ENCODE results near the gene HSPB6.

The HSPB6 gene

DNA sequence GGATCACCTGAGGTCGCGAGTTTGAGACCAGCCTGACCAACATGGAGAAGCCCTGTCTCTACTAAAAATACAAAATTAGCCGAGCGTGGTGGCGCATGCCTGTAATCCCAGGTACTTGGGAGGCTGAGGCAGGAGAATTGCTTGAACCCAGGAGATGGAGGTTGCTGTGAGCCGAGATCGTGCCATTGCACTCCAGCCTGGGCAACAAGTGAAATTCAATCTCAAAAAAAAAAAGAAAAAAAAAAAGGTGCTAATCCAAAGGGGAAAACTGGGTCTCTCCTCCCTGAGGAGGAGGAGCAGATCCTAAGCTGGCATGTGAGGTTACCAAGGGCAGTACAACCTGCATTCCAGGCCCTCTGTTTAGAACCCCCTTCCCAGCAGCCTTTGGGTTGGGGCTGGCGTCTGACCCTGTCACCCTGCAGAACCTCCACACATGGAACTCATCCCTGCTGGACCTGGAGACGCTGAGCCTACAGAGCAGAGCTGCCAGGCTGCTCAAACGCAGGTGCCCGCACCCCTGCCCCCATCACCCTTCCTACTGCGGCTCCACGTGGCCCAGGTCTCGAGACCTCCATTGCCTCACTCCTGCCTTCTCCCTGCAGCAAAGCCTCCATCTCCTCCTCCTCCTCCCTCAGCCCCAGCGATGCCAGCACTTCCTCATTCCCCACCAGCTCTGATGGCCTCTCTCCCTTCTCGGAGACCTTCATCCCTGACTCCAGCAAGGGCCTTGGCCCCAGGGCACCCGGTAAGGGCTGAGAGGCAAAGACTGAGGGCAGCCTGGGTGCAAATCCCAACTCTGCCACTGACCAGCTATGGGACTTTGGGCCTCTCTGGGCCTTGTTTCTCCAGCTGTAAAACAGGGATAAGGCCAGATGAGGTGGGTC lies 7.8 kb upstream of the HSPB6 start:
- no peak for DNase-seq

DNA sequence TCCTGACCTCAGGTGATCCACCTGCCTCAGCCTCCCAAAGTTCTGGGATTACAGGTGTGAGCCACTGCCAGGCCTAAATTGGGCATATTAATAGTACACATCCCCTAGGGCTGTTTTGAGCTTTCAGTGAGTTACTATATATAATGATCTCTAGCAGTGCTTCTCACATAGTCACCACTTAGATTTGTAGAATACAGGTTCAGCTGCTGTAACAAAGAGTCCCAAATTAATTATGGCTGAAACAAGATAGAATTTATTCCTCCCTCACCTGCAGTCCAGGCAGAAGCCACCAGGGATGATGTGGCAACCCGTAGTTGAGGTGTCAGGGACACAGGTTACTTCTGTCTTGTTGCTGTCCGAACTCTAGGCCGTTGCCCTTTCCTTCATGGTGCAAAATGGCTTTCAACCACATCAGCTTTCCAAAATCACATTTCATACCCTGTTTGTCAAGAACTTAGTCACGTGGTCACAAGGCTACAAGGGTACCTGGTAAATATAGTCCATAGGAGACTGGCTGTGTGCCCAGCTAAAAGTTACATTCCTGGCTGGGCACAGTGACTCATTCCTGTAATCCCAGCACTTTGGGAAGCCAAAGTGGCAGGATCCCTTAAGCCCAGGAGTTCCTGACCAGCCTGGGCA lies 4.0 kb upstream of the HSPB6 start:
- no peak for DNase-seq

DNA sequence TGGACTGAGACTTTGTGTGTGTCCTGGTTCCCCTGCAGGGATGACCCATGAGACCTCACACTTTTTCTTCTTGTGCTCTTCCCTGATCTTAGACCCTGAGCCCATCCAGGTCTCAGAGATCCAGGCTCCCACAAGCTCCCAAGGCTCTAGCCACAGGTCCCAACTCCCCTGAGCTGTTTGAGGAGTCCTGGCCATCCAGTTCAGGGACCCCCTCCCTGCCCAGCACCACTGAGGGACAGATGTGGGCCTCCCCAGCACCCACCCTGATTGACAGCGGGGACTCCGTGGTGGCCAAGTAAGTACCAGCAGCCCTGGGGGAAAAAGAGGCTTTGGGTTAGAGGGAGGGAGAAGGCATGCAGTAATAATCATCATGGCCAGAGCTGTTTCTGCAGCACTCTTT lies 2.9 kb upstream of the HSPB6 start:
- no peak for DNase-seq

DNA sequence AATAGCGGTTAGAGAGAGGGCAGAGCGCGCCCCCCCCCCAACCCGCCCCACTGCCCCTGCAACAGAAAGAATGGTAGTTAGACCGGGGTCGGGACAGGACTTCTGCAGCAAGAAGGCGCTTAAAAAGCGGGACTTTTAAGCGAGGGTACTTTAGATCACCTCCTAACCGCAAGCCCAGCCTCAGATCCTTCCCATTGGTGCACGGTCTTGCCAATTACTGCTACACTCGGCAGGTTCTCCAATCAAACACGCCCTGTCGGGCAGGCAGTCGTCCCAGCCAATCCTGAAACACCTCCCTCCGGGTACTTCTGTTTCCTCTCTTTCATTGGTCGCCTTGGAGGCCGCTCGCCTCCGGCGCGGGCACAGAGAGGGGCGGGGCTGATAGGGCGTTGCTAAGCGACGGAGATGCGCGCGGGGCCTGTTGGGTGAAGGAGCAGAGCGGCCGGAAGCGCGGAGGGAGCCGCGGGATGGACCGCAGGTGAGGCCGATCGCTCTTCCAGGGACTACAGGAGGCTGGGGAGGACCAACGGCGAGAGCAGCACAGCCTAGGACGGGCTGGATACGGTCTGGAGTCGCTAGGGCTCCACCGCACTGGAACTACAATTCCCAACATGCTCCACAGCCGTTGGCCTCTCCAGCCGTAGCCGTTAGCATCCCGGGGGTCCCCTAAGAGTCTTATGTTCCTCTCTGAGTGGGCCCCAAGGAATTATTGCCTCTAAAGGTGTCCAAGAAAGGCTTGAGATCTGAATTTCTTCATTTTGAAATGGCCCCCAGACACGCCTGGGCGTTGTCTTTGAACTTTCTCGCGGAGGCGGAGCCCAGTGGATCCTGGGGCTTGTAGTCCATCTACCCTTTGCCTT lies 1.1 kb upstream of the HSPB6 start, which contains the start of gene PROSER3:
TSS of gene PROSER3 (plus strand) at position 428 of the 860 bp plus-strand sequence. CDS start at position 468, 40 bp downstream.
- peak; percentile 98 for DNase-seq

DNA sequence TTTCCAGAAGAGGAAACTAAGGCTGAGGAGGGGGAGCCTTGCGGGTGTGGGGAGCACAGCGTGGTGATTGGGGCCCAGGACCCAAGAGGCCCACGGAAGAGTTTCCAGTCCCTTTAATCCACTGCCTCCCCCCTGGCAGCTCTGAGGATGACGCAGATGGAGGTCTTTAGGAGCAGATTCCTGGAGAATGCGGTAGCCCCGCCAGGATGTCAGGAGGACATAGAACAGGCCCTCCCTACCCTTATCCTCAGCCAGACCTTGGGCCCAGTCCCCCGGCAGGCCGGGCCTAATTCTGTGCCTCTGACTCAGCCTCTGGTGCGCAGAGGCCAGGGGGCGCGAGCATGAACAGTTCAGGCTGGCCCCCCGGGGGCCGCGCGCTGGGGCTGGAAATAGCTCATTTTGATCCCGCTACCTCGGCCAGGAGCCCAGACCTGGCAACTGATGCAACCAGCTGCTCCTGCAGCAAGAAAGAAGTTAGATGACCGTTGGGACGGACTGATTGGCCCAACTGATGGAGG lies 461 bp upstream of the HSPB6 start:
- DNase-seq, result no peak

DNA sequence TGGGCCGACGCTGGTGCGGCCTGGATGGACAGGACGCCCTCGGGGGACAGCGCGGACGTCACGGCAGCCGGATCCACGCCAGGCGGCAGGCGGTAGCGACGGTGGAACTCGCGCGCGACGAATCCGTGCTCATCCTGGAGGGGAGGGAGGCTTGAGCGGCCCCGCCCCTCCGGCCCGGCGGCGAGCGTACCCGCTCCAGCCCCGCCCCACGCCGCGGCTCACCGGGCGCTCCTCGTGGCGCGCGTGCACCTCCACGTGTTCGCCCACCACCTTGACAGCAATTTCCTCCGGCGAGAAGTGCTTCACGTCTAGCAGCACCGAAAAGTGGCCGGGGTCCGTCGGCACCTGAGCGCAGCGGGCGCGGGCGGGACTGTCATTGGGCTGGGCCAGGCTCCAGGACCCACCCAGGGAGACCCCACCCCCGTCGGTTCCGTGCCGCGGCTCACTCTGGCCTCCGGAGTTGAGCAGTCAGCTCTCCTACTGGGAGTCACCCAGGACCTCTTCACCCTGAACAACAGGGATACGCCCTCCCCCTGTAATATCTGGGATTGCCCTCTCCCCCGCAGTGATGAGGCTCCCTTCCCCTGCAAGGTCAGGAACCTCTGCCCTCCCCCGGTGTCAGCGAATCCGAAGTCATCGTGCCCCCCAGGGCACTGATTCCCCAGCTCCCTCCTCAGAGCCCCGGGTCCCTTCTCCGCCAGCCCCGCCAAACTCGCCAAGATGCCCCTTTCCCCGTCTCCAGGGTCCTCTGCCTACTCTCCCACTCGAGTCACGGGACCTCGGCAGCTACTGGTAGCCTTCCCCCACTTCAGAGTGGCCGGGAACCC lies 1.1 kb downstream of the HSPB6 start:
- DNase-seq, result peak; percentile 40

DNA sequence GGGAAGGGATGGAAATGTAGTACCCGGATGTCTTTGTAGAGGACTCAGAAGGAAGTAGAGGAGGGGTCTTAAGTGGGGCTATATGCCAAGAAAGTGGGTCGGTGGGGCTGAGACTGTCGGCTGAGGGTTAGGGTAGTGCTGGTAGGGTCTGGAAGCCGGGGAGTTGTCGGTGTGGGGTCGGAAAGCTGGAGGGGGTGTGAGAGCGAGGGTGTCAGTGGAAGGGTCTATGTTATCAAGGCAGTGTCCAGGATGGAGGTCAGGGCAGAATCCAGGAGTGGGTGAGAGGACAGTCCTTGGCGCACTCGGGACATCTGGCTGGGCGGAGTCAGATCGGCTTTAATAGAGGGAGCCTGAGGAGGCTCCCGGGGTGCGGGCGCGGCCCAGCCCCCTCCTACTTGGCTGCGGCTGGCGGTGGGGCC lies 1.7 kb downstream of the HSPB6 start:
- DNase-seq, result no peak

DNA sequence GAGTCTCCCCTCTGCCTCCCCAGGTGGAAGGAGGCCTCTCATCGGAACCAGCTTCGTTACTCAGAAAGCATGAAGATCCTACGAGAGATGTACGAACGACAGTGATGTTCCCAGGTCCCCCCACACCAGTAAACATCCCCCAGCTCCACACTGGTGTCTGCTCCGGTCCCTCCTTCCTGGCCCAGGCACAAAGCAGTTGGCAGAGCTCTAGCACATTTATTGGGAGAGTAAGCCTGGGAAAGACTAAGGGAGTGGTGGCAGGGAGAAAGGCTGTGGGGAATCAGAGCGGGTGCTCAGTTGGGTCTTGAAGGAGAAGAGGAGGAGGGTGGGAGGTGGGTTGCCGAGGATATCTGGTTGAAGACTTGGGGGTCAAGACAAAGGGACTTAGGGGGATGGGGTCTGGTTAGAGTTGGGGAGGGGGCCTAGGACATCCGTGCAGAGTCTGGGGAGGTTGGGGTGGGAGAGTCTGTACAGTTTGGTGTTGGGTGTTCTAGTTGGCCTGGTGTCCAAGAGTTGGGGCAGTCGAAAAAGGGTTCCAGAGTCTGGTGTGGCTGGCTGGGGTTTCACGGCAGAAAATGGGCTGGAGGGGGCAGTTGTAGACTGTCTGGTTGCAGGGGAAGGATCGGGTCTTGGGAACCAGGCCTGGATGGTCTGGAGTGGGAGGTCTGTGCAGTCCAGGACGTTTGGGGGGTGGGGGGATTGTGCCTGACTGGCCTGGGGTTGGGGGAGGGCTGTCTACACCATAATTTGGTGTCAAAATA lies 2.3 kb downstream of the HSPB6 start:
- no peak for DNase-seq

DNA sequence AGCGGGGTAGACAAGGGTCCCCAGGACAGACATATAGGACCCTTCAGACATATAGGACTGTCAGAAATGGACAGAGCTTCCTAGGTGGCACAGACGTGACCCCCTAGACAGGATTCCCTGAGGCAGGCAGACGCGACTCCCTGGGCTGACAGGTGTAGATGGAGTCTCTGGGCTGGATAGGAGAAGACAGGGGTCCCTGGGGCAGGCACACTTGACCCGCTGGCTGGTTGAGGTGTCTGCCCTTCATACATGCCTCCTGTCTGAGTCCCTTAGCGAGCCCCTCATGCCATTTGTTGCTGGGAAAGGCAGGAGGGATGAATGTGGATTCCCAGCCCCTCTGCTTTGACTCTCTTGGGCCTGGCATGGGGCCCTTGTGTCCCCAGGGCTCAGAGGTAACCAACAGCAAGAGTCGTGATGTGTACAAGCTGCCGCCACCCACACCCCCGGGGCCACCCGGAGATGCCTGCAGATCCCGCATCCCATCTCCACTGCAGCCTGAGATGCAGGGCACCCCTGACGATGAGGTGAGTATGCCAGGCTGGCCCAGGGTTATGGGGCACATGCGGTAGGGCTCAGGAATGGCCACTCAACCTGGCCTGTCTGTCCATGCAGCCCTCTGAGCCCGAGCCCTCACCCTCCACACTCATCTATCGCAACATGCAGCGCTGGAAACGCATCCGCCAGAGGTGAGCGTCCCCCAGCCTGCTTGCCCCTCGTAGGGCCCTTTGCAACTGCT lies 3.0 kb downstream of the HSPB6 start:
- no peak for DNase-seq

DNA sequence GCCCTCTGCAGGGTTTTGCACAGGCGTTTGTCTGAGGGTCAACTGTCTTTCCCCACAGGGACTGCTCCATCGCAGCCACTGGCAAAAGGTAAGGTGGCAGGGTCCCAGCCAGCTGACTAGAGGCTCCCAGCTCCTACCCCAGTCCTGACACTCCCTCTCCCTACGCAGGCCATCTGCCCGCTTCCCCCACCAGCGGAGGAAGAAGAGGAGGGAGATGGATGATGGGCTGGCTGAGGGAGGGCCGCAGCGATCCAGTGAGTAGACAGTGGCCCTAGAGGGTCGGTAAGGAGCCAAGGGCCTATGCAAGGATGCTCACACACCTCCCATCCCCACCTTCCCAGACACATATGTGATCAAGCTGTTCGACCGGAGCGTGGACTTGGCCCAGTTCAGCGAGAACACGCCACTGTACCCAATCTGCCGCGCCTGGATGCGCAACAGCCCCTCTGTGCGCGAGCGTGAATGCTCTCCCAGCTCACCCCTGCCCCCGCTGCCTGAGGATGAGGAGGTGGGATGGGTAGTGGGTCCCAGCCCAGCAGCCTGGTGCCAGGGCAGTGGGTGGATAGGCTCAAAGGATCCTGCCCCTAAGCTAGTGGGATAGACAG lies 4.0 kb downstream of the HSPB6 start:
- no peak for DNase-seq

DNA sequence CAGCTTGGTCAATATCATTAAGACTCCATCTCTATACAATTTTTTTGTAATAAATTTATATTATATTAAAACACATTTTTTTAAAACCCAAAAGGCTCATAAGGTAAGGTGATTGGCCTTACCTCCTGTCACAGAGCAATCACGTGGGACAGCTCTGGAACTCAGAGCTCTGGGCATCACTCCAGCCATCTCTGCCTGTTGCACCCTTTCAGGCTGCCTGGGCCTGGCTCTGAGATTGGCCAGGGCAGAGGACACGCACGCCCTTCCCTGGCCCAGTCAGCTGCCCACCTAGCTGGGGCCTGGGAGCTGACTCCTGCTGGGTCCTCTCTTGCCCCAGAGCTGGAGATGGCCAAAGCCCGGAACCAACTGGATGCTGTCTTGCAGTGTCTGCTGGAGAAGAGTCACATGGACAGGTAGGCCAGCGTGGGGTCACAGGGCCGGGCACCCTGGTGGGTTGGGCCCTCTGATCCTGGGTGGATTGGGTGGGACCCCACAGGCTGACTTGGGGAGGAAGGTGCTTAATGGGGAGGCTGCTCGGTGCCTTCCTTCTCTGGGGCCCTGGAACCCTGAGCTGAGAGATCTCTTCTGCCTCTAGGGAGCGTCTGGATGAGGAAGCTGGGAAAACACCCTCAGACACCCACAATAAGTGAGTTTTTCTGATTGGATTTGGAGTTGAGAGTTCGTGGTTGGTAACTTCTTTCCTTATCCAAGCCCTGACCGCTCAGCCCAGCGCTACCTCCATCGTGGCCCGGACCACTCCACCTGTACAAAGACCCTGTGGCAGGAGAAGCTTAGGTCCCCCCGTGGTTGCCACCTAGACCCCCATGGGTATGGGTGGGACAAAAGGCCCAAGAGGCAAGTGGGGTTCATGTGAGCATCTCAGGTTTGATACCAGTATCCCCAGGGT lies 4.7 kb downstream of the HSPB6 start:
- no peak for DNase-seq

DNA sequence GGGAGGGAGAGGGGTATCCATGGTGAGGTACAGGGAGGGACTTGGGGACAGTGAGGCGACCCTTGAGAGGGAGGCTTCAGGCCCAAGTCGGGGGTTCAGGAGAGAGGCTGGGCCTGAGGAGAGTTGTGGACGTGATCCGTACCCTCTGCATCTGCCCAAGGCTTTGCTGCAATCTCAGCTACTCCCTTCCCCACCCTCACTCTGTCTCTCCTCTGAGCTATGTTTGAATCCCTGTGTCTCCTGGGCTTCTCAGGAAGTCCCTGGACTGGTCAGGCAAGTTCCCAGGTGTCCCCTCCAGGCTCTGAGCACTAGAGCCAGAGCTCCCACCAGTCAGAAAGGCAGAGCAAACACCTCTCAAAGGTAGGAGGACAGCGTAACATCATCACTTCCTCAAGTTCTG lies 6.7 kb downstream of the HSPB6 start:
- no peak for DNase-seq

DNA sequence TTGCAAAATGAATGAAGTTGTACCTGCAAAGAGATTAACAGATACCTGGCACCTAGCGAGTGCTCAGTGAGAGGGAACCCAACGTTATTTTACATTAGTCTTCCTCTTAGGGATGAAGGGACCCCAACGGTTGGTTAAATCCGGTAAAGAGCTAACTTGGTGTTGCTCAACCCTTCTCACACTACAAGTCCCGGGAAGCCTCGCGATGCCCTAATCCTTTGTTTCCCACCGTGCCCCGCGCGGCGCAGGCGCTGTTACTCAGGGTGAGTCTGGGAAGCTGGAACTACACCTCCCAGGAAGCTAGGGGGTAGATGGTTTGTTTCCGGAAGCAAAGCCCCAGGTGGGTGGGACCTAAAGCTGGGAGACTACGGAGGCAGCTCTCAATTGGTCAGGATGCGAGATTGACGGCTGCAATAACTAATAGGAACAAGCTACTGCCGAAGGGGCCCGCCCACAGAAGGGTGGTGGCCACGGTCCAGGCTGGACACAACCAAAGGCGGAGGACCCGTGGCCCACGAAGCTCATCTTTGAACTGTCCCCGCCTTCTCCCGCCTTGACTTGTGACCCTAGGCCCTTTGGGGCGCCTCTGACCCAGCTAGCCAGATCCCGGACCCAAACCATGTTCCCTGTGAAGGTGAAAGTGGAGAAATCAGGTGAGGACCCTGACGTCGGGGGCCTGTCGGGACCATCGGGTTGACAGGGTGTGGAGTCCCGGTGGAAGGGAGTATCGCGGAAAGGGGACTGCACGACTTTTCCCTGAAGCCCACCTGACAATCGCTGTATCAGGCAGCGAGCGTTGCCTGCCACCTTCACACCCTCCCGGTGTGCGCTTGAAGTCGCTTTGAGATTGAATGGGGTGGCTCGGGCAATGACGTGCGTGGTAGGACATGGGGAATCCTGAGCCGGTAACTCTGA lies 8.5 kb downstream of the HSPB6 start, which contains the start of gene LIN37:
TSS of gene LIN37 (plus strand) at position 471 of the 915 bp plus-strand sequence. CDS start at position 620, 149 bp downstream.
- peak; percentile 98 for DNase-seq

DNA sequence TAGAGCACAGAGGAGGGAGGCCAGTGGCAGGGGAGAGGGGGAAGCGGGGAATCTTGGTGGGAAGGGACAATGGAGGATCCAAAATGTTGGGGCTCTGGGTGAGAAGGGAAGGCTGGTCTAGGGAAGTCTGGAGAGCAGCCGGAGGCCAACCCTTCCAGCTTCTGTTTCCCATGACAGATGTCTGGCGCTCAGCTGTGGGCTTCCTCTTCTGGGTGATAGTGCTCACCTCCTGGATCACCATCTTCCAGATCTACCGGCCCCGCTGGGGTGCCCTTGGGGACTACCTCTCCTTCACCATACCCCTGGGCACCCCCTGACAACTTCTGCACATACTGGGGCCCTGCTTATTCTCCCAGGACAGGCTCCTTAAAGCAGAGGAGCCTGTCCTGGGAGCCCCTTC lies 10.3 kb downstream of the HSPB6 start:
- DNase-seq, result no peak

DNA sequence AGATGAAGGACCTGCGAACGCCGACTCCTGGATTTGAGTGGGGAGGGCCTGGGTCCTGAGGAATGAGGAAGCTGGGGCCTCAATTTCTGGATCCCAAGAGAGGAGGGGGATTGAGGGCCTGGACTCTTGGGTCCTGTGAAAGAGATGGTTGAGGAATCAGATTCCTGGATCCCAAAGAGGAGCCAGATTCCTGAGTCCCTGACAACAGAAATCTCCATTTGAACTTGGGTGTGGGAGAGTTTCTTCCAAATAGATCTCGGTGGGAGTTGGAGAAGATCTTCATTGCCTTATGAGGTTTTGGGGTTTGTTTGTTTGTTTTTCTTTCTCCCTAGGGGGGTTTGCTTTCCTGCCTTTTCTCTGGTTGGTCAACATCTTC lies 10.8 kb downstream of the HSPB6 start:
- DNase-seq, result no peak

DNA sequence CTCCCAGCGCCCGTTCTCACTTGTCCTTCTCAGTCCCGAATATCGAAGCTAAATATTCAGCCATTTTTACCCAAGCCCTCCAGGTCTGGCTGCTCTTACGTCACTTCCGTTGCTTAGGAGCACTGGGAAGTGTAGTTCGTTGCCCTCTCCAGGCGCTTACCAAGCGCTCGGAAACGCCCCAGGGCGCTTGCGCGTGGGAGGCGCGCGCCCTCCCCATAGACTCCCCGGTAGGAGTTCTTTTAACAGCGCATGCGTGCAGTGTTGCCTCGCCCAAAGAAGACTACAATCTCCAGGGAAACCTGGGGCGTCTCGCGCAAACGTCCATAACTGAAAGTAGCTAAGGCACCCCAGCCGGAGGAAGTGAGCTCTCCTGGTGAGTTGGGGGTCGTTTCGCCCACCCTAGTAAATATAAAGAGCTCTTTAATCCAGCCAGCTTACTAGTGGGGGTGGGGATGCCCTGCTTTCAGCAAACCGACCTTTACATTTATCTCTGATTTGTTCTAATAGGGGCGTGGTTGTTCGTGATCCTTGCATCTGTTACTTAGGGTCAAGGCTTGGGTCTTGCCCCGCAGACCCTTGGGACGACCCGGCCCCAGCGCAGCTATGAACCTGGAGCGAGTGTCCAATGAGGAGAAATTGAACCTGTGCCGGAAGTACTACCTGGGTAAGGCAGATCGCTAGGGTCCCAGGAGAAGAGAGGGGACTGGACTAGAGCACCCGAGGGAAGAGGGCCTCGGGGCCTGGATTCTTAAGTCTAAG lies 11.3 kb downstream of the HSPB6 start, which contains the start of the genes PSENEN and U2AF1L4:
TSS of gene PSENEN (plus strand) at position 324 of the 759 bp plus-strand sequence. CDS start at position 604, 280 bp downstream.
TSS of gene U2AF1L4 (minus strand) at position 91 of the 759 bp plus-strand sequence. CDS start at position 64, 27 bp downstream.
- peak; percentile 96 for DNase-seq

Measured in activated gamma-delta T cell treated with Interleukin-2 at 50 U/mL for 16 hours (primary cell).